Sigmoid colon (tissue), 4 donors: ENCODE data around the gene PRKCA.

Source experiments
- POLR2AphosphoS5 ChIP-seq, 4 donors: sonication (generic); formaldehyde crosslinking; IDR thresholded peaks; one replicate each; pipeline ENCODE4 v1.6.1; 2017; ENCODE audit warnings: antibody characterized with exemption in 4 of 4
- TF ChIP-seq, protein P1 (sequence below), 4 experiments: fragments of 450-650 bp in 3 of 4; fragments of 200-600 bp in 1 of 4; IDR thresholded peaks; one replicate each; pipeline ENCODE4 v1.5.1; 2016 to 2019; ENCODE audit warnings: antibody characterized with exemption in 4 of 4, mild to moderate bottlenecking in 3 of 4, moderate library complexity in 2 of 4

DNA sequence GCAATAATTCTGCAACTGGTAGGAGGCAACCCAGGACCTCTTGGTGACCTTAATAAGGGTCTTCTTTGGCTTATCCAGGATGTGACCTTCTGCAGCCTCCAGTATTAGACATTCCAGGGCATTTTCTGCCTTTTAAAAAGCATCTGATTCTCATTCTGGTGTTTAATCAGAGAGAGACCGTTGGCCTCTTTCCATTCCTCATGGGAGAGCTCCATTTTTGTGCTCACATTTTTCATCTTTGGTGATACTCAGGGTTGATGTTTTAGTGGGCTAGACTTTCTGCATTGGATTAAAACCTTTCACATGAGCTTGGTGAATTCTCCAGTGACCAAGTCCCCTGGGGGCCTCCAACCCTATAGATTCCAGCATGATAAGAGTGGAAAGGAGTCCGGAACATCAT is 382.3 kb downstream of the PRKCA start:
- TF ChIP-seq, protein P1, sequence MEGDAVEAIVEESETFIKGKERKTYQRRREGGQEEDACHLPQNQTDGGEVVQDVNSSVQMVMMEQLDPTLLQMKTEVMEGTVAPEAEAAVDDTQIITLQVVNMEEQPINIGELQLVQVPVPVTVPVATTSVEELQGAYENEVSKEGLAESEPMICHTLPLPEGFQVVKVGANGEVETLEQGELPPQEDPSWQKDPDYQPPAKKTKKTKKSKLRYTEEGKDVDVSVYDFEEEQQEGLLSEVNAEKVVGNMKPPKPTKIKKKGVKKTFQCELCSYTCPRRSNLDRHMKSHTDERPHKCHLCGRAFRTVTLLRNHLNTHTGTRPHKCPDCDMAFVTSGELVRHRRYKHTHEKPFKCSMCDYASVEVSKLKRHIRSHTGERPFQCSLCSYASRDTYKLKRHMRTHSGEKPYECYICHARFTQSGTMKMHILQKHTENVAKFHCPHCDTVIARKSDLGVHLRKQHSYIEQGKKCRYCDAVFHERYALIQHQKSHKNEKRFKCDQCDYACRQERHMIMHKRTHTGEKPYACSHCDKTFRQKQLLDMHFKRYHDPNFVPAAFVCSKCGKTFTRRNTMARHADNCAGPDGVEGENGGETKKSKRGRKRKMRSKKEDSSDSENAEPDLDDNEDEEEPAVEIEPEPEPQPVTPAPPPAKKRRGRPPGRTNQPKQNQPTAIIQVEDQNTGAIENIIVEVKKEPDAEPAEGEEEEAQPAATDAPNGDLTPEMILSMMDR (IDR thresholded peaks at IDR 0.05) = no peak
- TF ChIP-seq POLR2AphosphoS5 (IDR thresholded peaks at IDR 0.05) = no peak
